ENCODE data around the gene NPY2R. TPM values are rescaled to one million over a fixed set of nuclear protein-coding genes. Genes with fewer than 3 reads are reported as not detected.

Gene NPY2R
- total RNA-seq, 2 experiments from 2014 or later = not detected

GRCh38 chr4:155228713-155229112, 20.3 kb downstream of the NPY2R start:
- Mint-ChIP-seq H3K27ac (no peak overlapping the region), H3K27me3 (no peaks in the 10 kb centered on the region), H3K9me3 (ENCODE audit: low read depth) (no peaks in the 10 kb centered on the region), H3K4me3 (no peak overlapping the region), H3K36me3 (no peaks in the 10 kb centered on the region), H3K4me1 (no peaks in the 10 kb centered on the region)
- CTCF ChIA-PET = no interaction called here
- no peak for ATAC-seq
- DNase-seq = no peak

GRCh38 chr4:155232432-155232831, 24.0 kb downstream of the NPY2R start:
- DNase-seq = no peak
- H3K27me3 Mint-ChIP-seq = no peaks in the 10 kb centered on the region
- no peak for ATAC-seq
- no peak overlapping the region for H3K27ac Mint-ChIP-seq
- H3K4me1 Mint-ChIP-seq = no peaks in the 10 kb centered on the region
- no peaks in the 10 kb centered on the region for H3K9me3 Mint-ChIP-seq (ENCODE audit: low read depth)
- no peaks in the 10 kb centered on the region for H3K36me3 Mint-ChIP-seq
- CTCF ChIA-PET = no interaction called here
- H3K4me3 Mint-ChIP-seq = no peak overlapping the region

DNA sequence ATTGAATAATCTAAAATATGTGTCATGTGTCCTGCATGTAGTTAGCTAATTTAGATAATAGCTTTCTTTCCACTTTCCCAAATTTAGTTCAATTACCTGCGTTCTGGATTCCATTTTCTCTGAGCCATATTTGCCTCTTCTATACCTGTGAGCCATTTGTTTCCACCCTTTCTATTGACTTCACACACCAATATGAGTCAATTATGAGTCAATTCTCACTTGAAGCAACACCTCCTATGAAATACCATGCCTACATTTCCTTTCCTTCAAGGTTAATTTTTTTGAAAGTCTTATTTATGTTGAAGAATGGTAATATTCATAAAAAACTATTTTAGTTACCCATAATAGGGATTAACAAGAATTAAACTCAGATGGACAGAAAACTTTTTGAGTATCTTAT, 25.8 kb downstream of the NPY2R start:
- H3K4me1 Mint-ChIP-seq = no peaks in the 10 kb centered on the region
- CTCF ChIA-PET = no interaction called here
- no peaks in the 10 kb centered on the region for H3K36me3 Mint-ChIP-seq
- H3K4me3 Mint-ChIP-seq = no peak overlapping the region
- H3K9me3 Mint-ChIP-seq (ENCODE audit: low read depth) = no peaks in the 10 kb centered on the region
- no peaks in the 10 kb centered on the region for H3K27me3 Mint-ChIP-seq
- no peak for ATAC-seq
- DNase-seq = no peak
- H3K27ac Mint-ChIP-seq = no peak overlapping the region

DNA sequence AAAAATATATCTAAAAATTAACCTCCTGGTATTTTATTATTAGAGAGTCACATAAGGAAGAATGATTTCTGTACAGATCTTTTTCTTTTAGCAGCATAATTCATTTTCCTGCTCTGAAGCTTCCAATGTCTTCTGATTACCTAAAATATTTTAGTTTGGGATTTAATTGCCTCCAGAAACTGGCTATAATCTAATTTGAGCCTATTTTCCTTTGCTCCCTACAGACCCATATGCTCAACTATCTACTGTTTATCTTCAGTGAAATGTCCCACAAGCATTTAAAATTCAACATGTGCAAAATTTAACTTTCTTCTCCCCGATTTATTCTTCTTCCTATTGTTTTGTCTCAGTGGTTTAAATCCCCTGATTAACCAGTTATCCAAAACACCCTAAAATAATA, 29.1 kb downstream of the NPY2R start:
- H3K27me3 Mint-ChIP-seq = no peaks in the 10 kb centered on the region
- ATAC-seq (no peak), DNase-seq (no peak)
- H3K4me1 Mint-ChIP-seq = no peaks in the 10 kb centered on the region
- H3K9me3 Mint-ChIP-seq (ENCODE audit: low read depth) = no peaks in the 10 kb centered on the region
- H3K27ac Mint-ChIP-seq = no peak overlapping the region
- no peak overlapping the region for H3K4me3 Mint-ChIP-seq
- no peaks in the 10 kb centered on the region for H3K36me3 Mint-ChIP-seq
- CTCF ChIA-PET = no interaction called here

DNA sequence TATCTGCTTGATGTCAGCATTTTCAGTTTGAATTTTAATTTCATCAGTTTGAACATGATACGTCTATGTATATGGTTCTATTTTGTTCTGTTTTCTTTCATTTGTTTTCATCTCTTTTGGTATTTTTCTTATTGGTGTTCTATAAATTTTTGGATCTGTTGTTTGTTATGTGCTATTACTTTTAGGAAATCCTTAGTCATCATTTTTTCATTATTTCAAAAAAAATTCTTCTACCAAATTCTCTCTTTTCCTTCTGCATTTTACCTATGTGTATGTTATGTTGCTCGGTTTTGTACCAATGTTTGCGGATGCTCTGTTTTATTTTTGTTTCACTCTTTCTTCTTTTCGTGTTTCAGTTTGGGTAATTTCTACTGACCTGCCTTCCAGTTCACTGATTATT, 32.8 kb downstream of the NPY2R start:
- Mint-ChIP-seq H3K4me3 (no peak overlapping the region), H3K27me3 (no peaks in the 10 kb centered on the region), H3K9me3 (ENCODE audit: low read depth) (no peaks in the 10 kb centered on the region), H3K27ac (no peak overlapping the region), H3K4me1 (no peaks in the 10 kb centered on the region), H3K36me3 (no peaks in the 10 kb centered on the region)
- CTCF ChIA-PET = no interaction called here
- DNase-seq (no peak), ATAC-seq (no peak)

DNA sequence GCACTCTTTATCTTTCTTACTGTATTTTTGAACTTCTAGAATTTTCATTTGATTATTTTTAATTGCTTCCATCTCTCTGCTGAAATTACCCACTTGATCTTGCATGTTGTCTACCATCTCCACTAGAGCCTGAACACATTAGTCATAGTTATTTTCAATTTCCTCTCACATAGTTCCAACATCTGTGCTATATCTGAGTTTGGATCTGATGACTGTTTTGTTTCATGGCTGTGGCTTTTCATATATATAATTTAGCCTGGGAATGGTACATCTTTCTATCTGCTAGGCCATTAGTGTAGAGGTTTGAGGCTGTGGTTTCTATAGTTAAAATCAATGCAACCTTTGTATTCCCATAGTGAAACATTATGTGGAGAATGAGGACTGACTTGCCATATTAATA, 33.2 kb downstream of the NPY2R start:
- H3K9me3 Mint-ChIP-seq (ENCODE audit: low read depth) = no peaks in the 10 kb centered on the region
- DNase-seq (no peak), ATAC-seq (no peak)
- H3K27me3 Mint-ChIP-seq = no peaks in the 10 kb centered on the region
- no peak overlapping the region for H3K4me3 Mint-ChIP-seq
- CTCF ChIA-PET = no interaction called here
- no peaks in the 10 kb centered on the region for H3K4me1 Mint-ChIP-seq
- no peak overlapping the region for H3K27ac Mint-ChIP-seq
- no peaks in the 10 kb centered on the region for H3K36me3 Mint-ChIP-seq

GRCh38 chr4:155245105-155245504, 36.7 kb downstream of the NPY2R start:
- no peaks in the 10 kb centered on the region for H3K36me3 Mint-ChIP-seq
- no peaks in the 10 kb centered on the region for H3K4me1 Mint-ChIP-seq
- no peak overlapping the region for H3K4me3 Mint-ChIP-seq
- H3K27ac Mint-ChIP-seq = no peak overlapping the region
- ATAC-seq (no peak), DNase-seq (no peak)
- CTCF ChIA-PET = no interaction called here
- no peaks in the 10 kb centered on the region for H3K27me3 Mint-ChIP-seq
- H3K9me3 Mint-ChIP-seq (ENCODE audit: low read depth) = no peaks in the 10 kb centered on the region

DNA sequence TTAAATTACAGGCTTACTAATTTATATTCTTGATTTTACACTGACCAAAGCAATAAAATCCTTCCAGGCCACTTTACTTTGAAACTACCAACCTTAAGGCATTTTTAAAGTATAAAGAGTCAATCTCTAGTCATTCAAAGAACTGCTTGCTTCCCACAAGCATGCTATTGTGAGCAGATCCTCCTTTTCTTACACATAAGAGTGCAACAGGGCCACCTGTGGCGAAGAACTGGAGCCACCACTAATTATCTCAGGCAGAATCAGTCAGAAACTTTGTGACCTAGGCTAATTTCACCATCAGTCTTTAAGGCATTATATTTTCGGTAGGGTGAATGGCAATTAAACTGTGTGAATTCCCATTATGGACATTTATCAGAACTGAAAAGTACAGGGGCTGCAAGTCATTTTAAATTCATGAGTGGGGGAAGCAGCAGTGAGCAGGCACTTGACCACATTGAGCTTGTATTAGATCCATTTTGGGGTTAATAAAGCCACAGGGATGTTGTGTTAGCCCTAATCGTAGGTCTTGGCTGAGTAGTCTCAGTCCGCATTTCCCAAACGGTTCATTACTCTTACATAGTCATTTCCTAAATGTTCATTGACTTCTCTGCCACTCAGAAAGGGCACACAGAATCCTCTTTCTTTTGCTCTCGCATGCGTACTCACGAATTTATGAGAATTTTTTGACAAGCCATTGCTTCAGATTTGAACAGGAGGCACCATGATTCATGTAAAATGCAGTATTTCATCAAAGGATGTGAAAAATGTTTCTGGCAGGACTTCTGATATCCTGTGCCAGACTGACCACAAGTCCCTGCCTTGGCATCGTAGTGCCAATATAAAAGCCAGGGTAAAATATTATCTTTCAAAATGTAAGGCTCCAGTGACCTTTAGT, 39.8 kb downstream of the NPY2R start:
- Mint-ChIP-seq H3K27me3 (no peaks in the 10 kb centered on the region), H3K27ac (no peak overlapping the region), H3K4me3 (no peak overlapping the region), H3K4me1 (no peaks in the 10 kb centered on the region), H3K9me3 (ENCODE audit: low read depth) (no peaks in the 10 kb centered on the region), H3K36me3 (no peaks in the 10 kb centered on the region)
- no peak for ATAC-seq
- CTCF ChIA-PET = interaction anchor here (0.7 kb wide), 2 partner anchors 146 to 307 kb away, joined by 3 read pairs; no protein-coding TSS in a partner anchor
- no peak for DNase-seq

GRCh38 chr4:155249016-155249566, 40.7 kb downstream of the NPY2R start:
- Mint-ChIP-seq H3K4me3 (no peak overlapping the region), H3K9me3 (ENCODE audit: low read depth) (no peaks in the 10 kb centered on the region), H3K27me3 (no peaks in the 10 kb centered on the region), H3K27ac (no peak overlapping the region), H3K36me3 (no peaks in the 10 kb centered on the region), H3K4me1 (no peaks in the 10 kb centered on the region)
- DNase-seq (no peak), ATAC-seq (no peak)
- CTCF ChIA-PET = no interaction called here

- Mint-ChIP-seq H3K4me3 (no peak overlapping the region), H3K27me3 (no peaks in the 10 kb centered on the region), H3K36me3 (no peaks in the 10 kb centered on the region), H3K4me1 (no peaks in the 10 kb centered on the region), H3K9me3 (ENCODE audit: low read depth) (no peaks in the 10 kb centered on the region), H3K27ac (no peak overlapping the region)
- ATAC-seq (no peak), DNase-seq (no peak)
- CTCF ChIA-PET = no interaction called here
Measured at GRCh38 chr4:155252327-155252726, 43.9 kb downstream of the NPY2R start.

DNA sequence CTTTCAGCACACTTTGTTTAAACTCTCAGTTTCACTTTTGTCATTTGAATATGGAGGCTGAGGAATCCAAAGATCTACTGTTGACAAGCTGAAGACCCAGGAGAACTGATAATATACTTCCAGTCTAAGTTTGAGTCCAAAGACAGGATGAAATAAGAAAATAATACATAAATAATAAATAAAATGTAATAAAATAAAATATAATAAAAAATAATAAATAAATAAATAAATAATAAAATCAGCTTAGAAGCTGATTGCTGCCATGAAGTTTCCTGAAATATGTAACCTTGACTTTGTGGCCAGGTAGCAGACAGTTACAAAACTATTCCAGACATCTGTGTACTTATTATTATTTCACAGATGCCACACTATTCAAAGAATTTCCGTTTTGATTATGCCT, 55.0 kb downstream of the NPY2R start:
- no peak for ATAC-seq
- CTCF ChIA-PET = no interaction called here
- H3K4me1 Mint-ChIP-seq = no peaks in the 10 kb centered on the region

GRCh38 chr4:155265113-155265512, 56.7 kb downstream of the NPY2R start:
- Mint-ChIP-seq H3K27ac (no peak overlapping the region), H3K9me3 (ENCODE audit: low read depth) (no peaks in the 10 kb centered on the region), H3K36me3 (no peaks in the 10 kb centered on the region), H3K27me3 (no peaks in the 10 kb centered on the region), H3K4me1 (no peaks in the 10 kb centered on the region), H3K4me3 (no peak overlapping the region)
- CTCF ChIA-PET = no interaction called here
- DNase-seq (no peak), ATAC-seq (no peak)

More for the DNA sequence above, 55.0 kb downstream of the NPY2R start:
- no peaks in the 10 kb centered on the region for H3K27me3 Mint-ChIP-seq
- no peaks in the 10 kb centered on the region for H3K9me3 Mint-ChIP-seq (ENCODE audit: low read depth)
- no peaks in the 10 kb centered on the region for H3K36me3 Mint-ChIP-seq
- H3K4me3 Mint-ChIP-seq = no peak overlapping the region
- no peak overlapping the region for H3K27ac Mint-ChIP-seq
- no peak for DNase-seq
